HPDE6-E6E7 (cell line): ENCODE results near the gene PNLIPRP2.

ENCODE experiments used
- DNase-seq: peaks from one replicate; pipeline ENCODE4 v3.0.0; 2011; ENCODE audit warnings: missing footprints; ENCODE audit errors: extremely low spot score

The PNLIPRP2 gene

GRCh38 chr10:116655568-116655967, 34.8 kb downstream of the PNLIPRP2 start:
- no peak for DNase-seq

GRCh38 chr10:116656044-116656443, 35.3 kb downstream of the PNLIPRP2 start:
- DNase-seq: no peak

GRCh38 chr10:116657863-116658551, 37.3 kb downstream of the PNLIPRP2 start:
- DNase-seq: no peak

GRCh38 chr10:116659049-116659670, 38.4 kb downstream of the PNLIPRP2 start:
- no peak for DNase-seq

- DNase-seq: no peak
These were observed 40.1 kb downstream of the PNLIPRP2 start for GRCh38 chr10:116660860-116661259.

- DNase-seq: no peak
These were observed 42.6 kb downstream of the PNLIPRP2 start for GRCh38 chr10:116663342-116663741.

- no peak for DNase-seq
These were observed 43.9 kb downstream of the PNLIPRP2 start for GRCh38 chr10:116664631-116665030.

- no peak for DNase-seq
These were observed 44.9 kb downstream of the PNLIPRP2 start for GRCh38 chr10:116665541-116666125.

GRCh38 chr10:116667484-116667883, 46.7 kb downstream of the PNLIPRP2 start:
- no peak for DNase-seq

- DNase-seq: no peak
These were observed 47.3 kb downstream of the PNLIPRP2 start for GRCh38 chr10:116668018-116668417.

- no peak for DNase-seq
These were observed 47.7 kb downstream of the PNLIPRP2 start for GRCh38 chr10:116668446-116668845.

GRCh38 chr10:116669080-116669479, 48.3 kb downstream of the PNLIPRP2 start:
- DNase-seq: no peak

GRCh38 chr10:116669832-116670644, 49.3 kb downstream of the PNLIPRP2 start:
- DNase-seq: no peak

GRCh38 chr10:116670706-116671105, 50.0 kb downstream of the PNLIPRP2 start:
- DNase-seq: no peak

GRCh38 chr10:116671274-116671926, 50.6 kb downstream of the PNLIPRP2 start:
- DNase-seq: no peak

GRCh38 chr10:116672891-116673290, 52.1 kb downstream of the PNLIPRP2 start:
- DNase-seq: no peak

GRCh38 chr10:116673866-116674265, 53.1 kb downstream of the PNLIPRP2 start:
- no peak for DNase-seq

- no peak for DNase-seq
These were observed 54.2 kb downstream of the PNLIPRP2 start for GRCh38 chr10:116674901-116675423.

GRCh38 chr10:116676118-116676517, 55.4 kb downstream of the PNLIPRP2 start:
- no peak for DNase-seq

- no peak for DNase-seq
These were observed 55.9 kb downstream of the PNLIPRP2 start for GRCh38 chr10:116676633-116677032.

GRCh38 chr10:116679351-116679750, 58.6 kb downstream of the PNLIPRP2 start:
- no peak for DNase-seq

GRCh38 chr10:116683166-116683565, 62.4 kb downstream of the PNLIPRP2 start:
- DNase-seq: no peak
